K562 (cell line): ENCODE data around the gene SNX33. TPM values are rescaled to one million over a fixed set of nuclear protein-coding genes. Genes with fewer than 3 reads are reported as not detected.
A peak's percentile ranks its signal among the peaks of the same experiment; 100 is the strongest.

Experiments used
- ATF3 ChIP-seq, 2 experiments: fragments of 450-650 bp in 1 of 2; sonication (generic) in 1 of 2; formaldehyde crosslinking in 1 of 2; IDR thresholded peaks in 1 of 2; conservative IDR thresholded peaks in 1 of 2; 2 replicates each; pipeline versions ENCODE4 v1.6.1 to v1.8.1; 2016 to 2023; ENCODE audit warnings: mild to moderate bottlenecking in 2 of 2, moderate library complexity in 2 of 2, inconsistent platforms in 1 of 2, missing genetic modification reagents in 1 of 2
- CEBPZ ChIP-seq: fragments of 150-350 bp; IDR thresholded peaks from 2 replicates; pipeline ENCODE4 v1.6.1; 2014; ENCODE audit warnings: low read depth, mild to moderate bottlenecking, low read length, borderline replicate concordance
- DMBX1 ChIP-seq: fragments of 250-450 bp; sonication (Bioruptor Pico); IDR thresholded peaks from 2 replicates; pipeline ENCODE4 v1.8.0; 2022; ENCODE audit warnings: inconsistent platforms, mild to moderate bottlenecking, moderate library complexity, borderline replicate concordance
- E2F6 ChIP-seq, 2 experiments: IDR thresholded peaks; 2 replicates each; pipeline ENCODE4 v1.6.1; 2011; ENCODE audit warnings: borderline replicate concordance in 1 of 2, control low read depth in 1 of 2, low read depth in 1 of 2, low read length in 1 of 2, mild to moderate bottlenecking in 1 of 2, mixed read lengths in 1 of 2, moderate library complexity in 1 of 2; ENCODE audit not compliant: insufficient read depth in 1 of 2, insufficient read length in 1 of 2, poor library complexity in 1 of 2, severe bottlenecking in 1 of 2; ENCODE audit errors: extremely low read depth in 1 of 2
- ELF2 ChIP-seq: fragments of 250-450 bp; sonication (Bioruptor Pico); IDR thresholded peaks from 2 replicates; pipeline ENCODE4 v1.5.0; 2021; ENCODE audit warnings: mild to moderate bottlenecking
- SMC3 ChIP-seq: conservative IDR thresholded peaks from 2 replicates; pipeline ENCODE4 v1.6.1; 2011; ENCODE audit warnings: low read depth, low read length, improper control_type of control experiment; ENCODE audit not compliant: insufficient read depth
- ZNF124 ChIP-seq: sonication (generic); formaldehyde crosslinking; IDR thresholded peaks from 2 replicates; pipeline ENCODE4 v1.8.1; 2022; ENCODE audit warnings: missing genetic modification reagents
- ZNF407 ChIP-seq: fragments of 450-650 bp; IDR thresholded peaks from 2 replicates; pipeline ENCODE4 v1.6.1; 2016; ENCODE audit warnings: low read depth
- ZNF431 ChIP-seq: sonication (generic); formaldehyde crosslinking; IDR thresholded peaks from 2 replicates; pipeline ENCODE4 v1.8.0; 2022; ENCODE audit warnings: mild to moderate bottlenecking, missing genetic modification reagents
- ZNF436 ChIP-seq: fragments of 250-450, 450-650 bp; sonication (Bioruptor Pico); formaldehyde crosslinking; IDR thresholded peaks from 2 replicates; pipeline ENCODE4 v1.7.0; 2020; ENCODE audit warnings: mild to moderate bottlenecking
- polyA plus RNA-seq, 8 experiments: library from polyadenylated mRNA; depleted of rRNA in 4 of 8; stranded (reverse) in 5 of 8; unstranded in 3 of 8; fragments of >200 nt; fragmentation: Nextera tagmentation in 2 of 8; fragmentation: Illumina TruSeq in 1 of 8; extraction: Ambion mirVana in 2 of 8; extraction: Trizol in 1 of 8; gene quantifications; 2 replicates each; pipeline versions ENCODE4 v1.2.1 to v1.2.3, GENCODE V29; 2011 to 2014; ENCODE audit warnings: inconsistent platforms in 1 of 8, missing spikeins in 1 of 8
- total RNA-seq, 7 experiments: library from RNA; depleted of rRNA in 6 of 7; stranded (reverse); fragments of >200 nt in 6 of 7; fragmentation: Illumina TruSeq in 2 of 7; extraction: Trizol in 2 of 7; gene quantifications; 2 replicates each; pipeline versions ENCODE4 v1.2.1 to v1.2.3, GENCODE V29; 2011 to 2021; ENCODE audit warnings: low replicate concordance in 1 of 7

Gene SNX33
- total and polyA plus RNA-seq, 9 of the 15 experiments (the other 6 are each of a cell fraction or from before 2014, with no cell fraction given): 1.4 to 14.1 (median 8.2) TPM

- TF ChIP-seq ZNF436: no peak
- TF ChIP-seq E2F6 (IDR thresholded peaks at IDR 0.05; ENCODE audit: borderline replicate concordance in 1 of 2, extremely low read depth in 1 of 2, insufficient read depth in 1 of 2, insufficient read length in 1 of 2, low read depth in 1 of 2, low read length in 1 of 2, poor library complexity in 1 of 2, severe bottlenecking in 1 of 2): peak in 1 of 2 experiments; percentile 43
- TF ChIP-seq SMC3: 0 out of 2 replicates have a peak, but pooled peaks have one; percentile 12
- no peak for TF ChIP-seq ZNF124
- TF ChIP-seq ZNF407: no peak
- TF ChIP-seq CEBPZ: no peak
- peak; percentile 21; the same call in 1 of the 2 replicates for TF ChIP-seq ATF3 (IDR thresholded peaks at IDR 0.05)
- no peak for TF ChIP-seq ATF3 (CRISPR knock-in tag; conservative IDR thresholded peaks at IDR 0.05)
- no peak for TF ChIP-seq DMBX1 (CRISPR knock-in tag)
- TF ChIP-seq ELF2 (CRISPR knock-in tag): 0 out of 2 replicates have a peak, but pooled peaks have one; percentile 27
- no peak; the same call in 1 of the 2 replicates for TF ChIP-seq ZNF431 (CRISPR knock-in tag)
Measured at GRCh38 chr15:75647370-75648155, at the start of gene SNX33 (continued).
